22Rv1 (cell line): ENCODE measurements around the gene CNTN4.

Source experiments
- H3K27ac ChIP-seq: fragments of 450-650 bp; 2 replicates; pipeline ENCODE4 v1.5.1; 2017
- CTCF ChIP-seq: fragments of 450-650 bp; IDR thresholded peaks from 2 replicates; pipeline ENCODE4 v1.5.1; 2017; ENCODE audit warnings: mild to moderate bottlenecking
- ZFX ChIP-seq: fragments of 450-650 bp; IDR thresholded peaks from 2 replicates; pipeline ENCODE4 v1.6.1; 2017; ENCODE audit warnings: antibody characterized with exemption, borderline replicate concordance

The CNTN4 gene

GRCh38 chr3:2504912-2505311 lies 406.2 kb downstream of the CNTN4 start:
- TF ChIP-seq CTCF (no peak), ZFX (no peak)
- H3K27ac ChIP-seq: no peak overlapping the region

GRCh38 chr3:2506776-2507175 lies 408.1 kb downstream of the CNTN4 start:
- no peak overlapping the region for H3K27ac ChIP-seq
- no peak for TF ChIP-seq ZFX
- TF ChIP-seq CTCF: no peak

GRCh38 chr3:2510591-2511145 lies 412.0 kb downstream of the CNTN4 start:
- H3K27ac ChIP-seq: no peak overlapping the region

GRCh38 chr3:2511356-2511755 lies 412.7 kb downstream of the CNTN4 start:
- TF ChIP-seq ZFX: no peak
- no peak for TF ChIP-seq CTCF
- no peak overlapping the region for H3K27ac ChIP-seq

More at GRCh38 chr3:2510591-2511145, 412.0 kb downstream of the CNTN4 start:
- TF ChIP-seq CTCF (no peak), ZFX (no peak)

- H3K27ac ChIP-seq: no peak overlapping the region
- TF ChIP-seq CTCF (no peak), ZFX (no peak)
Measured at GRCh38 chr3:2512881-2513280, 414.2 kb downstream of the CNTN4 start.

GRCh38 chr3:2513986-2514385 lies 415.3 kb downstream of the CNTN4 start:
- TF ChIP-seq ZFX (no peak), CTCF (no peak)
- H3K27ac ChIP-seq: no peak overlapping the region

- TF ChIP-seq ZFX (no peak), CTCF (no peak)
- H3K27ac ChIP-seq: no peak overlapping the region
Measured at GRCh38 chr3:2516762-2517441, 418.2 kb downstream of the CNTN4 start.
